ENCODE measurements around the gene ZBTB21.

DNA sequence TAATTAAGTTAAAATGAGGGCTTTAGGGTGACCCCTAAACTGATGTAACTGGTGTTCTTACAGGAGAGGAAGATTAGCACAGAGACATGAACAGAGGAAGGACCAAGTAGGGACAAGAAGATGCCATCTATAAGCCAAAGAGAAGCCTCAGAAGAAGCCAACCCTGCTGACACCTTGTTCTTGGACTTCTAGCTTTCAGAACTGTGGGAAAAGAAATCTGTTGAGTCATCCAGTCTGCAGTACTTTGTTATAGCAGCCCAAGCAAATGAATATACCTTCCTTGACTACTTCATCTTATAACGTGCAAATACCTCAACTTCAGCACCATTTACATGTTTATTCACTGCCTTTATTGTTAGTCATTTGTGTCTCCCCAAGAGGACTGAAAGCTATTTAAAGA is 3.4 kb downstream of the ZBTB21 start:
- no peak for TF ChIP-seq POLR2A (IDR thresholded peaks at IDR 0.05)
- TF ChIP-seq, protein P1, sequence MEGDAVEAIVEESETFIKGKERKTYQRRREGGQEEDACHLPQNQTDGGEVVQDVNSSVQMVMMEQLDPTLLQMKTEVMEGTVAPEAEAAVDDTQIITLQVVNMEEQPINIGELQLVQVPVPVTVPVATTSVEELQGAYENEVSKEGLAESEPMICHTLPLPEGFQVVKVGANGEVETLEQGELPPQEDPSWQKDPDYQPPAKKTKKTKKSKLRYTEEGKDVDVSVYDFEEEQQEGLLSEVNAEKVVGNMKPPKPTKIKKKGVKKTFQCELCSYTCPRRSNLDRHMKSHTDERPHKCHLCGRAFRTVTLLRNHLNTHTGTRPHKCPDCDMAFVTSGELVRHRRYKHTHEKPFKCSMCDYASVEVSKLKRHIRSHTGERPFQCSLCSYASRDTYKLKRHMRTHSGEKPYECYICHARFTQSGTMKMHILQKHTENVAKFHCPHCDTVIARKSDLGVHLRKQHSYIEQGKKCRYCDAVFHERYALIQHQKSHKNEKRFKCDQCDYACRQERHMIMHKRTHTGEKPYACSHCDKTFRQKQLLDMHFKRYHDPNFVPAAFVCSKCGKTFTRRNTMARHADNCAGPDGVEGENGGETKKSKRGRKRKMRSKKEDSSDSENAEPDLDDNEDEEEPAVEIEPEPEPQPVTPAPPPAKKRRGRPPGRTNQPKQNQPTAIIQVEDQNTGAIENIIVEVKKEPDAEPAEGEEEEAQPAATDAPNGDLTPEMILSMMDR (IDR thresholded peaks at IDR 0.05) = no peak

Measured in transverse colon (tissue), 3 donors.